Neuronal stem cell (in vitro differentiated cells): ENCODE results near the gene POLR1G.
"Not testable (repeated sequence)": the region's sequence is repeated elsewhere in the genome, so short reads cannot be mapped to it uniquely, and the experiment has no call there.

Experiments
- DNase-seq: peaks from one replicate; pipeline ENCODE4 v3.0.0-alpha.2; 2013; ENCODE audit warnings: low spot score
- H2AFZ ChIP-seq: one replicate; pipeline ENCODE4 v1.6.1; 2013; ENCODE audit warnings: mild to moderate bottlenecking, low read length, inconsistent platforms
- H2AK5ac ChIP-seq: 2 replicates; pipeline ENCODE4 v1.6.1; 2013; ENCODE audit warnings: low read depth, mild to moderate bottlenecking, inconsistent platforms, low read length, moderate library complexity, mixed read lengths
- H2BK120ac ChIP-seq: 2 replicates; pipeline ENCODE4 v1.6.1; 2013; ENCODE audit warnings: low read depth, mild to moderate bottlenecking, inconsistent platforms, low read length, moderate library complexity, mixed read lengths
- H2BK12ac ChIP-seq: one replicate; pipeline ENCODE4 v1.6.1; 2013; ENCODE audit warnings: low read length, inconsistent platforms
- H2BK15ac ChIP-seq: 2 replicates; pipeline ENCODE4 v1.6.1; 2013; ENCODE audit warnings: mild to moderate bottlenecking, low read length, inconsistent platforms, mixed read lengths
- H2BK5ac ChIP-seq: one replicate; pipeline ENCODE4 v1.6.1; 2013; ENCODE audit warnings: inconsistent platforms, mild to moderate bottlenecking, low read length, moderate library complexity
- H3K14ac ChIP-seq: one replicate; pipeline ENCODE4 v1.6.1; 2013; ENCODE audit warnings: low read length, inconsistent platforms
- H3K18ac ChIP-seq: 2 replicates; pipeline ENCODE4 v1.6.1; 2013; ENCODE audit warnings: low read length, inconsistent platforms
- H3K23ac ChIP-seq: 2 replicates; pipeline ENCODE4 v1.6.1; 2013; ENCODE audit warnings: low read depth, mild to moderate bottlenecking, mixed read lengths, low read length, inconsistent platforms; ENCODE audit not compliant: poor library complexity
- H3K27ac ChIP-seq: replicated peaks from 3 replicates; pipeline ENCODE4 v1.5.1; 2013; ENCODE audit warnings: low read length, inconsistent platforms
- H3K27me3 ChIP-seq, 3 experiments: 2 replicates each; pipeline ENCODE4 v1.6.1; 2013; ENCODE audit warnings: low read length in 3 of 3, mild to moderate bottlenecking in 2 of 3, inconsistent platforms in 1 of 3, low read depth in 1 of 3, mixed read lengths in 1 of 3, moderate library complexity in 1 of 3; ENCODE audit not compliant: control insufficient read depth in 3 of 3, insufficient read depth in 3 of 3
- H3K36me3 ChIP-seq, 2 donors: replicated peaks in 1 of 2; 2 replicates each; pipeline ENCODE4 v1.6.1; 2013; ENCODE audit warnings: low read length in 2 of 2; ENCODE audit not compliant: control insufficient read depth in 2 of 2, insufficient read depth in 2 of 2
- H3K4ac ChIP-seq: 2 replicates; pipeline ENCODE4 v1.6.1; 2013; ENCODE audit warnings: inconsistent platforms, mild to moderate bottlenecking, low read length, moderate library complexity
- H3K4me1 ChIP-seq, 2 donors: 1 replicate in 1 of 2; 2 replicates in 1 of 2; pipeline ENCODE4 v1.6.1; 2013; ENCODE audit warnings: low read length in 2 of 2, low read depth in 1 of 2; ENCODE audit not compliant: control insufficient read depth in 2 of 2, insufficient read depth in 1 of 2
- H3K4me2 ChIP-seq: one replicate; pipeline ENCODE4 v1.6.1; 2013; ENCODE audit warnings: mild to moderate bottlenecking, low read length, inconsistent platforms; ENCODE audit not compliant: insufficient read depth, poor library complexity, severe bottlenecking
- H3K4me3 ChIP-seq, 2 donors: 2 replicates each; pipeline ENCODE4 v1.5.1; 2013; ENCODE audit warnings: low read length in 2 of 2, mild to moderate bottlenecking in 2 of 2, inconsistent platforms in 1 of 2, moderate library complexity in 1 of 2
- H3K79me1 ChIP-seq: one replicate; pipeline ENCODE4 v1.6.1; 2013; ENCODE audit warnings: low read depth, mild to moderate bottlenecking, inconsistent platforms, low read length, moderate library complexity
- H3K9ac ChIP-seq: one replicate; pipeline ENCODE4 v1.6.1; 2013; ENCODE audit warnings: mild to moderate bottlenecking, low read depth, low read length, inconsistent platforms; ENCODE audit not compliant: poor library complexity
- H3K9me3 ChIP-seq, 2 donors: replicated peaks in 1 of 2; 2 replicates each; pipeline versions ENCODE3 to v1.6.1; 2013; ENCODE audit warnings: low read length in 2 of 2, mild to moderate bottlenecking in 2 of 2, inconsistent platforms in 1 of 2, low read depth in 1 of 2, mixed read lengths in 1 of 2, moderate library complexity in 1 of 2; ENCODE audit not compliant: control insufficient read depth in 2 of 2, insufficient read depth in 1 of 2
- H4K8ac ChIP-seq: one replicate; pipeline ENCODE4 v1.6.1; 2013; ENCODE audit warnings: low read depth, mild to moderate bottlenecking, inconsistent platforms, low read length, moderate library complexity
- H4K91ac ChIP-seq: one replicate; pipeline ENCODE4 v1.6.1; 2013; ENCODE audit warnings: low read length, low read depth, mild to moderate bottlenecking, inconsistent platforms; ENCODE audit not compliant: poor library complexity
- WGBS, 2 donors: extraction: QIAGEN DNeasy Blood & Tissue Kit; methylation state at CpG; one replicate each; pipeline ENCODE4 v1.1.7; 2013; ENCODE audit warnings: missing lambda C conversion rate in 2 of 2, mixed read lengths in 1 of 2; ENCODE audit not compliant: insufficient read length in 2 of 2, insufficient replicate concordance in 1 of 2; ENCODE audit errors: extremely low coverage in 2 of 2; 5-methylcytosine and 5-hydroxymethylcytosine counted together

The POLR1G gene

DNA sequence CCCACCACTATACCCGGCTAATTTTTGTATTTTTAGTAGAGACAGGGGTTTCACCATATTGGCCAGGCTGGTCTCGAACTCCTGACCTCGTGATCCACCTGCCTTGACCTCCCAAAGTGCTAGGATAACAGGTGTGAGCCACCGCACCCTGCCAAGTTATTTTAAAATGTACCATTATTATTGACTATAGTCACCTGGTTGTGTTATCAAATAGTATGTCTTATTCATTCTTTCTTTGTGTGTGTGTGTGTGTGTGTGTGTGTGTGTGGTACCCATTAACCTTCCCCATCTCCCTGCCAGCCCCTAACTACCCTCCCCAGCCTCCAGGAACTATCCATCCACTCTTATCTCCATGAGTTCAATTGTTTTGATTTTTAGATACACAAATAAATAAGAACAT lies 3.9 kb downstream of the POLR1G start:
- not testable (repeated sequence) for H3K18ac ChIP-seq, H2BK15ac ChIP-seq, H3K27ac ChIP-seq, H3K4me2 ChIP-seq, H2AFZ ChIP-seq, H4K8ac ChIP-seq, H2AK5ac ChIP-seq, H3K9me3 ChIP-seq, H3K14ac ChIP-seq, H3K79me1 ChIP-seq, H3K23ac ChIP-seq, H3K4me1 ChIP-seq, H3K9ac ChIP-seq, H2BK5ac ChIP-seq, H3K4me3 ChIP-seq, H3K27me3 ChIP-seq, DNase-seq, H4K91ac ChIP-seq, H3K4ac ChIP-seq, H2BK12ac ChIP-seq, H2BK120ac ChIP-seq
- H3K36me3 ChIP-seq = peaks cover 16 to 59% of the 10 kb centered on the region in 2 donors
- WGBS, 2 donors = no CpG with 5 or more reads among the region's 4 CpGs

- Histone ChIP-seq H3K9ac (no peak overlapping the region), H2AFZ (no peak overlapping the region), H2AK5ac (no peak overlapping the region), H4K91ac (no peak overlapping the region), H3K14ac (no peak overlapping the region), H2BK5ac (no peak overlapping the region), H3K4me1 (no peaks in the 10 kb centered on the region), H3K27me3 (no peaks in the 10 kb centered on the region), H2BK12ac (no peak overlapping the region), H3K36me3 (peaks cover 24 to 83% of the 10 kb centered on the region in 2 donors), H3K23ac (no peak overlapping the region), H3K4me3 (no peak overlapping the region), H2BK15ac (no peak overlapping the region), H3K18ac (no peak overlapping the region), H3K4ac (no peak overlapping the region), H4K8ac (no peak overlapping the region), H3K4me2 (peak overlapping the region; percentile 11), H3K9me3 (no peaks in the 10 kb centered on the region), H3K79me1 (no peaks in the 10 kb centered on the region), H2BK120ac (no peak overlapping the region), H3K27ac (no peak overlapping the region)
- WGBS, 2 donors = no CpG with 5 or more reads among the region's 6 CpGs
- DNase-seq = no peak
These were observed 7.1 kb downstream of the POLR1G start for GRCh38 chr19:45413497-45413896.

DNA sequence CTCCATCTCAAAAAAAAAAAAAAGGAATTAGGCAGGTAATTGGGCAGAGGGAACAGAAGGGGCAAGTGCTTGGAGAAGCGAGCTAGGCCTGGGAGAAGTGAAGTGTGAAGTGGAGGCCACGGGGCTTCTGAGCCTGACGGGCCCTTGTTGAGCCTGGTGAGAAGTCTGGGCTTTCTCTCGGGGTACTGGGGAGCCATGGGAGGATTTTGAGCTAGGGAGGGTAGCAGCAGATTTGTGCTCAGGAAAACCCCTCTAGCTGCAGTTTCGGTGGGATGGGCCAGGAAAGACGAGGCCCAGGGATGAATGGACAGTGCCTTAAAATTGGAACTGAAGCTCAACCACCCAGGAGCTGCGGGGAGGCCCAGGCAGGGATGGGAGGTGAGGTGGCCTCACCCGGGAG lies 8.0 kb downstream of the POLR1G start:
- no peak overlapping the region for H2BK5ac ChIP-seq
- H3K4me3 ChIP-seq = no peak overlapping the region
- no peak overlapping the region for H2AK5ac ChIP-seq
- H3K18ac ChIP-seq = no peak overlapping the region
- H4K91ac ChIP-seq = no peak overlapping the region
- H3K27ac ChIP-seq = no peak overlapping the region
- no peak for DNase-seq
- H3K4ac ChIP-seq = no peak overlapping the region
- H3K36me3 ChIP-seq = peaks cover 29 to 82% of the 10 kb centered on the region in 2 donors
- H3K27me3 ChIP-seq = no peaks in the 10 kb centered on the region
- no peak overlapping the region for H3K4me2 ChIP-seq
- H3K14ac ChIP-seq = no peak overlapping the region
- no peak overlapping the region for H2BK120ac ChIP-seq
- H3K79me1 ChIP-seq = no peaks in the 10 kb centered on the region
- H3K9me3 ChIP-seq = no peaks in the 10 kb centered on the region
- no peak overlapping the region for H2AFZ ChIP-seq
- no peak overlapping the region for H3K9ac ChIP-seq
- no peak overlapping the region for H4K8ac ChIP-seq
- no peak overlapping the region for H2BK12ac ChIP-seq
- no peak overlapping the region for H3K23ac ChIP-seq
- no CpG with 5 or more reads among the region's 8 CpGs for WGBS, 2 donors
- H3K4me1 ChIP-seq = no peaks in the 10 kb centered on the region
- H2BK15ac ChIP-seq = no peak overlapping the region

- Histone ChIP-seq H2BK5ac (no peak overlapping the region), H3K4me3 (no peak overlapping the region), H2AFZ (no peak overlapping the region), H2AK5ac (no peak overlapping the region), H3K4me1 (no peaks in the 10 kb centered on the region), H3K36me3 (peaks cover 38 to 88% of the 10 kb centered on the region in 2 donors), H3K9me3 (no peaks in the 10 kb centered on the region), H3K23ac (no peak overlapping the region), H3K79me1 (no peaks in the 10 kb centered on the region), H2BK15ac (no peak overlapping the region), H3K27me3 (no peaks in the 10 kb centered on the region), H3K4ac (no peak overlapping the region), H2BK120ac (no peak overlapping the region), H3K4me2 (no peak overlapping the region), H4K8ac (no peak overlapping the region), H2BK12ac (no peak overlapping the region), H3K14ac (no peak overlapping the region), H3K9ac (no peak overlapping the region), H3K18ac (no peak overlapping the region), H3K27ac (no peak overlapping the region), H4K91ac (no peak overlapping the region)
- no CpG with 5 or more reads among the region's 4 CpGs for whole genome bisulfite sequencing, 2 donors
- DNase-seq = no peak
These were observed 10.7 kb downstream of the POLR1G start for GRCh38 chr19:45417151-45417550.
